Endothelial cell of umbilical vein (primary cell): ENCODE data around the gene OR4N5. TPM values are rescaled to one million over a fixed set of nuclear protein-coding genes. Genes with fewer than 3 reads are reported as not detected.

Source experiments
- BruUV-seq: library from RNA; stranded (reverse); fragments of 400-500 nt; replicated peaks from 2 replicates; lab custom pipeline; 2021; lab: Mats Ljungman, UMichigan
- CTCF ChIA-PET: fragments of 300-600, 350-600 bp; sonication (Branson Sonifier 250); formaldehyde crosslinking; loops from one replicate; lab custom pipeline; 2021; ENCODE audit warnings: antibody characterized with exemption, inconsistent platforms; lab: Charles Lee
- POLR2A ChIA-PET: fragments of 300-600, 350-600 bp; sonication (Branson Sonifier 250); formaldehyde crosslinking; loops from one replicate; lab custom pipeline; 2021; ENCODE audit warnings: antibody characterized with exemption, inconsistent platforms; lab: Charles Lee
- DNase-seq: peaks from one replicate; pipeline ENCODE4 v3.0.0-alpha.2; 2011; ENCODE audit warnings: low read depth, low spot score
- FAIRE-seq: peaks from 2 replicates; lab custom pipeline; 2011; peaks lifted over from hg19 to GRCh38; lab: Jason Lieb, UNC
- H2AFZ ChIP-seq: 2 replicates; pipeline ENCODE4 v1.6.0; 2012; ENCODE audit warnings: low read depth, low read length, control low read depth, inconsistent platforms
- H3K27ac ChIP-seq: 2 replicates; pipeline ENCODE4 v1.5.1; 2011; ENCODE audit warnings: low read depth, mild to moderate bottlenecking, control low read depth, low read length, moderate library complexity; ENCODE audit not compliant: insufficient read depth
- H3K27me3 ChIP-seq, 2 experiments: 2 replicates each; pipeline versions ENCODE4 v1.6.0 to v1.6.1; 2011; ENCODE audit warnings: low read length in 2 of 2, mixed read lengths in 1 of 2; ENCODE audit not compliant: control insufficient read depth in 2 of 2, insufficient read depth in 2 of 2
- H3K36me3 ChIP-seq, 2 experiments: 2 replicates in 1 of 2; 3 replicates in 1 of 2; pipeline ENCODE4 v1.5.1; 2011; ENCODE audit warnings: low read length in 2 of 2, mild to moderate bottlenecking in 1 of 2, moderate library complexity in 1 of 2; ENCODE audit not compliant: control insufficient read depth in 2 of 2, insufficient read depth in 2 of 2; ENCODE audit errors: extremely low read depth in 1 of 2
- H3K4me1 ChIP-seq: 3 replicates; pipeline ENCODE4 v1.5.1; 2011; ENCODE audit warnings: mild to moderate bottlenecking, low read length; ENCODE audit not compliant: control insufficient read depth, insufficient read depth; ENCODE audit errors: extremely low read depth
- H3K4me2 ChIP-seq: 2 replicates; pipeline ENCODE4 v1.6.1; 2011; ENCODE audit warnings: low read length, control low read depth, mixed read lengths; ENCODE audit not compliant: insufficient read depth
- H3K4me3 ChIP-seq, 3 experiments: fragments of 200-600 bp in 1 of 3; sonication (generic), shearing (Covaris generic) in 1 of 3; replicated peaks in 1 of 3; 2 replicates each; pipeline ENCODE4 v1.5.1; 2011 to 2016; ENCODE audit warnings: control low read depth in 3 of 3, low read length in 3 of 3, mild to moderate bottlenecking in 2 of 3, inconsistent platforms in 1 of 3, low read depth in 1 of 3, moderate library complexity in 1 of 3; ENCODE audit not compliant: insufficient read depth in 1 of 3
- H3K79me2 ChIP-seq: 2 replicates; pipeline ENCODE4 v1.6.0; 2012; ENCODE audit warnings: low read length, inconsistent platforms; ENCODE audit not compliant: control insufficient read depth, insufficient read depth
- H3K9ac ChIP-seq: replicated peaks from 2 replicates; pipeline ENCODE3; 2011; ENCODE audit warnings: low read length, control low read depth; ENCODE audit not compliant: insufficient read depth; ENCODE audit errors: extremely low read depth
- H3K9me1 ChIP-seq: replicated peaks from 3 replicates; pipeline ENCODE4 v1.6.0; 2011; ENCODE audit warnings: mild to moderate bottlenecking, low read length; ENCODE audit not compliant: control insufficient read depth, insufficient read depth; ENCODE audit errors: extremely low read depth
- H3K9me3 ChIP-seq: replicated peaks from 2 replicates; pipeline ENCODE4 v1.5.1; 2012; ENCODE audit warnings: low read length, inconsistent platforms; ENCODE audit not compliant: control insufficient read depth, insufficient read depth
- H4K20me1 ChIP-seq: replicated peaks from 2 replicates; pipeline ENCODE3; 2011; ENCODE audit warnings: mild to moderate bottlenecking, low read length; ENCODE audit not compliant: control insufficient read depth, insufficient read depth; ENCODE audit errors: extremely low read depth
- EZH2 ChIP-seq: IDR thresholded peaks from 2 replicates; pipeline ENCODE4 v1.6.1; 2012; ENCODE audit warnings: borderline replicate concordance, low read depth, mild to moderate bottlenecking, moderate library complexity, low read length, inconsistent platforms; ENCODE audit not compliant: severe bottlenecking
- FOS ChIP-seq: IDR thresholded peaks from 2 replicates; pipeline ENCODE4 v1.6.1; 2011; ENCODE audit warnings: mild to moderate bottlenecking, low read length, moderate library complexity, borderline replicate concordance; ENCODE audit not compliant: insufficient read depth
- GATA2 ChIP-seq: IDR thresholded peaks from 2 replicates; pipeline ENCODE4 v1.7.0; 2011; ENCODE audit warnings: low read depth, mild to moderate bottlenecking, moderate library complexity, mixed read lengths, low read length; ENCODE audit not compliant: insufficient read length, insufficient read depth
- JUN ChIP-seq: IDR thresholded peaks from 2 replicates; pipeline ENCODE4 v1.6.1; 2011; ENCODE audit warnings: borderline replicate concordance, low read depth; ENCODE audit not compliant: insufficient read length, insufficient read depth
- MYC ChIP-seq: IDR thresholded peaks from one replicate; pipeline ENCODE4 v1.6.1; 2011; ENCODE audit warnings: mild to moderate bottlenecking, low read depth, low read length
- POLR2A ChIP-seq: IDR thresholded peaks from 2 replicates; pipeline ENCODE4 v1.6.1; 2012; ENCODE audit warnings: low read depth, mild to moderate bottlenecking, control low read depth, low read length
- POLR2AphosphoS5 ChIP-seq: IDR thresholded peaks from 2 replicates; pipeline ENCODE4 v1.6.1; 2012; ENCODE audit warnings: low read depth, mild to moderate bottlenecking, control low read depth, low read length, moderate library complexity; ENCODE audit not compliant: insufficient read depth
- dilution Hi-C: fragments of 300-500 bp; cut with MboI; formaldehyde crosslinking; loops from one replicate; pipeline ENCODE4 v1.15.0; 2019; ENCODE audit warnings: low sequenced_read_pairs; ENCODE audit not compliant: extremely low pct_ligation_motif_present
- intact Hi-C: fragments of 100-400 bp; cut with micrococcal nuclease; formaldehyde crosslinking; loops from one replicate; pipeline ENCODE4 v1.10.0; 2022
- polyA plus RNA-seq, 4 experiments: library from polyadenylated mRNA; depleted of rRNA in 3 of 4; stranded (reverse) in 3 of 4; unstranded in 1 of 4; fragments of >200 nt; gene quantifications; 2 replicates each; pipeline versions ENCODE4 v1.2.1 to v1.2.3, GENCODE V29; 2011 to 2012; ENCODE audit warnings: missing spikeins in 1 of 4
- total RNA-seq: library from RNA; stranded (reverse); gene quantifications from 2 replicates; pipeline ENCODE4 v1.2.3, GENCODE V29; 2021
- TF ChIP-seq, protein P1 (sequence below), 2 donors: IDR thresholded peaks; 1 replicate in 1 of 2; 2 replicates in 1 of 2; pipeline ENCODE4 v1.5.1; 2011; ENCODE audit warnings: low read length in 2 of 2, mild to moderate bottlenecking in 2 of 2, moderate library complexity in 2 of 2, control low read depth in 1 of 2, inconsistent platforms in 1 of 2, low read depth in 1 of 2; ENCODE audit not compliant: insufficient read depth in 1 of 2; ENCODE audit errors: extremely low read depth in 1 of 2
- TF ChIP-seq, protein P2 (sequence below): IDR thresholded peaks from 2 replicates; pipeline ENCODE4 v1.6.1; 2011; ENCODE audit not compliant: insufficient read depth, insufficient read length

Gene OR4N5
- total and polyA plus RNA-seq, 2 donors (not counting 3 experiments of a cell fraction or from before 2014, with no cell fraction given), result not detected

DNA sequence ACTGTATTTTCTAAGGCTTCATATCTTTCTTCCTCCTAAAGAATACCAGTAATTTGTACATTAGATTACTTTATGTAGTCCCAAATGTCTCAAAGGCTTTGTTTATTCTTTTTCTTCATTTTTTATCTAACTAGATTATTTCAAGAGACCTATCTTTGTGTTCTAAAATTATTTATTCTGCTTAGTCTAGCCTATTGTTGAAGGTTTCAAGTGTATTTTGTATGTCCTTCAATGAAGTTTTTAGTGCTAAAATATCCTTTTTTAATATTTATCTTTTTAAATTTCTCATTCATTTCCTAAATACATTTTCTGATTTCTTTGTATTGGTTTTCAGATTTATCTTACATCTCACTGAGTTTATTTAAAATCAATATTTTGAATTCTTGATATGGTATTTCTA lies 25.8 kb downstream of the OR4N5 start:
- Histone ChIP-seq H3K36me3 (no peaks in the 10 kb centered on the region), H2AFZ (no peak overlapping the region), H3K9ac (no peak overlapping the region), H4K20me1 (no peaks in the 10 kb centered on the region), H3K27me3 (no peaks in the 10 kb centered on the region), H3K27ac (no peak overlapping the region), H3K9me1 (no peaks in the 10 kb centered on the region), H3K4me1 (no peaks in the 10 kb centered on the region), H3K4me3 (no peak overlapping the region), H3K79me2 (no peaks in the 10 kb centered on the region), H3K4me2 (no peak overlapping the region), H3K9me3 (no peaks in the 10 kb centered on the region)
- intact Hi-C loops (no loop called here), dilution Hi-C loops (no loop called here)
- CTCF ChIA-PET, result interaction anchor here (1.0 kb wide), 1 partner anchor 9 kb away, joined by 3 read pairs; no protein-coding TSS in a partner anchor
- POLR2A ChIA-PET, result no interaction called here
- DNase-seq, result no peak
- BruUV-seq, result no TSS peak
- TF ChIP-seq, protein P1, sequence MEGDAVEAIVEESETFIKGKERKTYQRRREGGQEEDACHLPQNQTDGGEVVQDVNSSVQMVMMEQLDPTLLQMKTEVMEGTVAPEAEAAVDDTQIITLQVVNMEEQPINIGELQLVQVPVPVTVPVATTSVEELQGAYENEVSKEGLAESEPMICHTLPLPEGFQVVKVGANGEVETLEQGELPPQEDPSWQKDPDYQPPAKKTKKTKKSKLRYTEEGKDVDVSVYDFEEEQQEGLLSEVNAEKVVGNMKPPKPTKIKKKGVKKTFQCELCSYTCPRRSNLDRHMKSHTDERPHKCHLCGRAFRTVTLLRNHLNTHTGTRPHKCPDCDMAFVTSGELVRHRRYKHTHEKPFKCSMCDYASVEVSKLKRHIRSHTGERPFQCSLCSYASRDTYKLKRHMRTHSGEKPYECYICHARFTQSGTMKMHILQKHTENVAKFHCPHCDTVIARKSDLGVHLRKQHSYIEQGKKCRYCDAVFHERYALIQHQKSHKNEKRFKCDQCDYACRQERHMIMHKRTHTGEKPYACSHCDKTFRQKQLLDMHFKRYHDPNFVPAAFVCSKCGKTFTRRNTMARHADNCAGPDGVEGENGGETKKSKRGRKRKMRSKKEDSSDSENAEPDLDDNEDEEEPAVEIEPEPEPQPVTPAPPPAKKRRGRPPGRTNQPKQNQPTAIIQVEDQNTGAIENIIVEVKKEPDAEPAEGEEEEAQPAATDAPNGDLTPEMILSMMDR (IDR thresholded peaks at IDR 0.05; ENCODE audit: extremely low read depth in 1 of 2, insufficient read depth in 1 of 2, low read depth in 1 of 2, low read length in 2 of 2), result no peak
- no peak for TF ChIP-seq MYC
- no peak for TF ChIP-seq EZH2
- no peak for TF ChIP-seq GATA2
- TF ChIP-seq POLR2AphosphoS5, result no peak
- TF ChIP-seq JUN, result no peak
- TF ChIP-seq, protein P2, sequence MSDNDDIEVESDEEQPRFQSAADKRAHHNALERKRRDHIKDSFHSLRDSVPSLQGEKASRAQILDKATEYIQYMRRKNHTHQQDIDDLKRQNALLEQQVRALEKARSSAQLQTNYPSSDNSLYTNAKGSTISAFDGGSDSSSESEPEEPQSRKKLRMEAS, result no peak
- TF ChIP-seq POLR2A, result no peak
- TF ChIP-seq FOS, result no peak
- FAIRE-seq, result no peak
